Fibroblast of lung (primary cell): Measurements from ENCODE around the gene TLR6. TPM values are rescaled to one million over a fixed set of nuclear protein-coding genes. Genes with fewer than 3 reads are reported as not detected.
A peak's percentile ranks its signal among the peaks of the same experiment; 100 is the strongest.

Experiments used
- DNase-seq, 2 donors: peaks; one replicate each; pipeline versions ENCODE4 v3.0.0 to v3.0.0-alpha.2; 2010; ENCODE audit warnings: low read depth in 2 of 2
- H2AFZ ChIP-seq: 2 replicates; pipeline ENCODE4 v1.5.1; 2012; ENCODE audit warnings: low read length, control low read depth, inconsistent platforms
- H3K27ac ChIP-seq: 2 replicates; pipeline ENCODE4 v1.5.1; 2011; ENCODE audit warnings: low read length, control low read depth; ENCODE audit not compliant: insufficient read depth
- H3K27me3 ChIP-seq: 2 replicates; pipeline ENCODE4 v1.5.1; 2011; ENCODE audit warnings: mild to moderate bottlenecking, low read length; ENCODE audit not compliant: control insufficient read depth, insufficient read depth
- H3K36me3 ChIP-seq: 2 replicates; pipeline ENCODE4 v1.5.1; 2011; ENCODE audit warnings: low read length; ENCODE audit not compliant: control insufficient read depth, insufficient read depth
- H3K4me1 ChIP-seq: 2 replicates; pipeline ENCODE4 v1.5.1; 2011; ENCODE audit warnings: low read length; ENCODE audit not compliant: control insufficient read depth, insufficient read depth; ENCODE audit errors: extremely low read depth
- H3K4me2 ChIP-seq: 2 replicates; pipeline ENCODE4 v1.5.1; 2011; ENCODE audit warnings: low read length, control low read depth; ENCODE audit not compliant: insufficient read depth; ENCODE audit errors: extremely low read depth
- H3K4me3 ChIP-seq, 4 experiments: fragments of 200-600 bp in 1 of 4; sonication (generic) in 1 of 4; replicated peaks in 1 of 4; 2 replicates each; pipeline ENCODE4 v1.5.1; 2011 to 2016; ENCODE audit warnings: low read length in 4 of 4, low read depth in 3 of 4, mild to moderate bottlenecking in 3 of 4, control low read depth in 2 of 4, inconsistent platforms in 1 of 4, mixed read lengths in 1 of 4; ENCODE audit not compliant: insufficient read depth in 1 of 4; ENCODE audit errors: control extremely low read depth in 1 of 4
- H3K79me2 ChIP-seq: 2 replicates; pipeline ENCODE4 v1.5.1; 2012; ENCODE audit warnings: mild to moderate bottlenecking, low read length, inconsistent platforms; ENCODE audit not compliant: control insufficient read depth, insufficient read depth
- H3K9ac ChIP-seq: 2 replicates; pipeline ENCODE4 v1.5.1; 2011; ENCODE audit warnings: mild to moderate bottlenecking, low read length, control low read depth; ENCODE audit not compliant: insufficient read depth
- H3K9me3 ChIP-seq: 2 replicates; pipeline ENCODE4 v1.5.1; 2012; ENCODE audit warnings: low read depth, low read length; ENCODE audit not compliant: control insufficient read depth, insufficient read depth
- H4K20me1 ChIP-seq: 2 replicates; pipeline ENCODE4 v1.5.1; 2011; ENCODE audit warnings: low read length; ENCODE audit not compliant: control insufficient read depth, insufficient read depth; ENCODE audit errors: extremely low read depth
- EZH2 ChIP-seq: IDR thresholded peaks from 2 replicates; pipeline ENCODE4 v1.5.1; 2012; ENCODE audit warnings: low read length, control low read depth, mild to moderate bottlenecking; ENCODE audit errors: missing control alignments
- polyA plus RNA-seq, 2 donors: library from polyadenylated mRNA; depleted of rRNA in 1 of 2; stranded (reverse) in 1 of 2; unstranded in 1 of 2; fragments of >200 nt; gene quantifications; 2 replicates each; pipeline ENCODE4 v1.2.1, GENCODE V29; 2011 to 2012; ENCODE audit warnings: missing spikeins in 1 of 2
- total RNA-seq: library from RNA; depleted of rRNA; stranded (reverse); fragments of >200 nt; gene quantifications from 2 replicates; pipeline ENCODE4 v1.2.1, GENCODE V29; 2014
- TF ChIP-seq, protein P1 (sequence below), 2 donors: IDR thresholded peaks in 1 of 2; conservative IDR thresholded peaks in 1 of 2; 1 replicate in 1 of 2; 2 replicates in 1 of 2; pipeline ENCODE4 v1.5.1; 2011 to 2012; ENCODE audit warnings: low read length in 2 of 2, control low read depth in 1 of 2, inconsistent platforms in 1 of 2, low read depth in 1 of 2, mild to moderate bottlenecking in 1 of 2

The TLR6 gene
- total and polyA plus RNA-seq, 2 donors (not counting 1 experiment from before 2014, with no cell fraction given), result 1.9 to 2.3 TPM

DNA sequence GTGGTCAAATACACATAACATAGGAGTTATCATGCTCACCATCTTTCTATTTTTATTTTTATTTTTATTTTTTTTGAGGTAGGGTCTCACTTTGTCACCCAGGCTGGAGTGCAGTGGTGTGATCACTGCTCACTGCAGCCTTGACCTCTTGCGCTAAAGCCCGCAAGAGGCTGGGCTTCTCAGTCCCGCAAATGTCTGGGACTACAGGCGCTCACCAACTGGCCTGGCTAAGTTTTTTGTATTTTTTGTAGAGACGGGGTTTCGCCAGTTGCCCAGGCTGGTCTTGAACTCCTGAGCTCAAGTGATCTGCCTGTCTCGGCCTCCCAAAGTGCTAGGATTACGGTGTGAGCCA, 73.5 kb downstream of the TLR6 start:
- Histone ChIP-seq H3K36me3 (no peaks in the 10 kb centered on the region), H3K4me3 (no peak overlapping the region), H3K4me1 (no peaks in the 10 kb centered on the region), H3K9ac (no peak overlapping the region), H3K79me2 (no peaks in the 10 kb centered on the region), H4K20me1 (no peaks in the 10 kb centered on the region), H2AFZ (no peak overlapping the region), H3K4me2 (no peak overlapping the region), H3K27me3 (peaks cover 3% of the 10 kb centered on the region), H3K9me3 (no peaks in the 10 kb centered on the region), H3K27ac (no peak overlapping the region)
- DNase-seq, result no peak
- TF ChIP-seq, protein P1, sequence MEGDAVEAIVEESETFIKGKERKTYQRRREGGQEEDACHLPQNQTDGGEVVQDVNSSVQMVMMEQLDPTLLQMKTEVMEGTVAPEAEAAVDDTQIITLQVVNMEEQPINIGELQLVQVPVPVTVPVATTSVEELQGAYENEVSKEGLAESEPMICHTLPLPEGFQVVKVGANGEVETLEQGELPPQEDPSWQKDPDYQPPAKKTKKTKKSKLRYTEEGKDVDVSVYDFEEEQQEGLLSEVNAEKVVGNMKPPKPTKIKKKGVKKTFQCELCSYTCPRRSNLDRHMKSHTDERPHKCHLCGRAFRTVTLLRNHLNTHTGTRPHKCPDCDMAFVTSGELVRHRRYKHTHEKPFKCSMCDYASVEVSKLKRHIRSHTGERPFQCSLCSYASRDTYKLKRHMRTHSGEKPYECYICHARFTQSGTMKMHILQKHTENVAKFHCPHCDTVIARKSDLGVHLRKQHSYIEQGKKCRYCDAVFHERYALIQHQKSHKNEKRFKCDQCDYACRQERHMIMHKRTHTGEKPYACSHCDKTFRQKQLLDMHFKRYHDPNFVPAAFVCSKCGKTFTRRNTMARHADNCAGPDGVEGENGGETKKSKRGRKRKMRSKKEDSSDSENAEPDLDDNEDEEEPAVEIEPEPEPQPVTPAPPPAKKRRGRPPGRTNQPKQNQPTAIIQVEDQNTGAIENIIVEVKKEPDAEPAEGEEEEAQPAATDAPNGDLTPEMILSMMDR (conservative IDR thresholded peaks at IDR 0.05 in 1 of 2, IDR thresholded peaks at IDR 0.05 in 1 of 2; ENCODE audit: low read depth in 1 of 2, low read length in 2 of 2), result peak in 1 of 2 donors; percentile 2
- no peak for TF ChIP-seq EZH2

- no peaks in the 10 kb centered on the region for H4K20me1 ChIP-seq
- H3K27me3 ChIP-seq, result peaks cover 3% of the 10 kb centered on the region
- no peak within 1 kb of the TSS for H3K4me2 ChIP-seq
- no peak within 1 kb of the TSS for H3K27ac ChIP-seq
- H3K36me3 ChIP-seq, result no peaks in the 10 kb centered on the region
- no peak within 1 kb of the TSS for H2AFZ ChIP-seq
- no peaks in the 10 kb centered on the region for H3K4me1 ChIP-seq
- no peak within 1 kb of the TSS for H3K9ac ChIP-seq
- no peak within 1 kb of the TSS for H3K4me3 ChIP-seq
- H3K79me2 ChIP-seq, result no peaks in the 10 kb centered on the region
- peak; percentile 41 to 59 for DNase-seq
- H3K9me3 ChIP-seq, result no peaks in the 10 kb centered on the region
- TF ChIP-seq, protein P1 (conservative IDR thresholded peaks at IDR 0.05 in 1 of 2, IDR thresholded peaks at IDR 0.05 in 1 of 2; ENCODE audit: low read depth in 1 of 2, low read length in 2 of 2), result peak; percentile 43 to 62
- no peak for TF ChIP-seq EZH2
Measured at GRCh38 chr4:38782452-38783108, 74.0 kb downstream of the TLR6 start, which contains the start of gene TLR10. Gene TLR10, minus strand, starts transcription at chr4:38782990. Its CDS starts 7,400 bp downstream, at chr4:38775590.

GRCh38 chr4:38781854-38782261, 74.8 kb downstream of the TLR6 start:
- Histone ChIP-seq H3K79me2 (no peaks in the 10 kb centered on the region), H3K9me3 (no peaks in the 10 kb centered on the region), H3K4me2 (no peak overlapping the region), H3K36me3 (no peaks in the 10 kb centered on the region), H4K20me1 (no peaks in the 10 kb centered on the region), H3K27ac (no peak overlapping the region), H2AFZ (no peak overlapping the region), H3K4me3 (no peak overlapping the region), H3K9ac (no peak overlapping the region), H3K4me1 (no peaks in the 10 kb centered on the region), H3K27me3 (peaks cover 3% of the 10 kb centered on the region)
- TF ChIP-seq, protein P1 (conservative IDR thresholded peaks at IDR 0.05 in 1 of 2, IDR thresholded peaks at IDR 0.05 in 1 of 2; ENCODE audit: low read depth in 1 of 2, low read length in 2 of 2), result no peak
- TF ChIP-seq EZH2, result no peak
- DNase-seq, result no peak
